NCI-H146 treated with DMSO at 0.1 percent for 48 hours (cell line): ENCODE measurements around the gene BROX.
"Not testable (repeated sequence)": the region's sequence is repeated elsewhere in the genome, so short reads cannot be mapped to it uniquely, and the experiment has no call there.

Source experiments
- DNase-seq: peaks from one replicate; lab custom pipeline; 2025; ENCODE audit not compliant: unreplicated experiment; lab: John Stamatoyannopoulos, UW

BROX gene

DNA sequence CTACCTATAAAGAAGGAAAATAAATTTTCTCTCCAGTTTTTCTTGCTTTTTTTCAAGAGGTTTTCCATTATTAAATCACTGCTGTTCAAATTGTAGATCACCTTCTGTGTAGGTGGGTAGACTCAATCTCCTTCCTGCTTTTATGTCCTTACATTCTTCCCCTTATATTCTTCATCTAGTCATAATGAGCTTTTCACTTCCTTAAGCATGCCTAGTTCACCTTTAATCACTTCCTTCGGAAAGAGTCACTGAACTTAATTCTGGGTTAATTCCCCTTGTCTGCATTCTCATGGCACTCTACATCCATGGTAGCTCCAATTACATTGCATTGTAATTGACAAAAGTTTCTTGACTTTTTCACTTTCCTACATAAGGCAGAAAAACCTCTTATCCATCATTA lies 18.5 kb downstream of the BROX start:
- DNase-seq, result no peak

DNA sequence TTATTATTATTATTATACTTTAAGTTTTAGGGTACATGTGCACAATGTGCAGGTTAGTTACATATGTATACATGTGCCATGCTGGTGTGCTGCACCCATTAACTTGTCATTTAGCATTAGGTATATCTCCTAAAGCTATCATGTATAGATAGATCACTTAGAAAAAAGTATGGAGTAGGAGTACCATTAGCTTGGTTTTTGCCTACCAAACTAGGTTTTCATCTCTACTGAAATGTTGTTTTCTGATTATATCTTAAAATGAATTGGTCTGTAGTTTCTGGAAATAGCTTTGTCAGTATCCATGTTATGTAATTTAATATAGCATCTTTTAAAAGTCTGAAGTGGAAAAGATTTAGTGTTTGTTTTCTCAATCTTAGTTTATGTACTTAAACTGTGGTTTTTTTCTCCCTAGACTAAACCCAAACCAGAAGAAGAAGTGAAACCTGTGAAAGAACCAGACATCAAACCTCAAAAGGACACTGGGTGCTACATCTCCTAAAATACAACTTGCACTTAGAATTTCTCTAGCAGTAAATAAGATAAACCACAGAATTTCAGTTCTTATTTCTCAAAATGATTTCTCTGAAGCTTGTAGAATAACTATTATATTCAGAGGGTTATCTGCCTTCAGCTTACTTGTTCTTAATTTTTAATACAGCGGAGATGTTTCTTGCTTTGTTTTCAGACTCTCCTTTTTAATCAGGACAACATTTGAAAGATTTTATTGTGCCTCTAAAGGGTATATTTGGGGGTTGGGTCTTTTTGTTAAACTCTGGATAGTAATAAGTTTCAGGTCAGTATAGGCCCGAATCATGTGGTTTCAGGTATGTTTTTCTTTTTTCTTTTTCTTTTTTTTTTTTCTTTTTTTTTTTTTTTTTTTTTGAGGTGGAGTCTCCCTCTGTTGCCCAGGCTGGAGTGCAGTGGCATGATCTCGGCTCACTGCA lies 20.1 kb downstream of the BROX start:
- DNase-seq, result no peak

DNA sequence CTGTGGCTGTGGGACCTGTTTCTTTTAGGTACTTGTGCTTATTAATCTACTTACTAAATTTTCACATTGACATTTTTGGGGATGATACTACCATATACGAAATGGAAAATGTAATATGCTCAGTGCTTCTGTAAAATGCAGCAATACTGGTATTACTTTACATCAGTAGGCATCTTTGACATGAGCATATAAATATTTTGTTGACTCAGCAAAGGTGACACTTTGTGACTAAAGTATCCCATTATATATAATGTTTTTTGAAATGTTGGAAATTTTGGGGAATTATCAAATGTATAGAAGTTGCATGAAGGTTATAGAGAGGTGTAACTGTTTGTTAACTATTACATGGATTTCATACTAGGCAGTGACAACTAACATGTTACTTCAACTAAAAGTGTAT lies 22.4 kb downstream of the BROX start:
- no peak for DNase-seq

DNA sequence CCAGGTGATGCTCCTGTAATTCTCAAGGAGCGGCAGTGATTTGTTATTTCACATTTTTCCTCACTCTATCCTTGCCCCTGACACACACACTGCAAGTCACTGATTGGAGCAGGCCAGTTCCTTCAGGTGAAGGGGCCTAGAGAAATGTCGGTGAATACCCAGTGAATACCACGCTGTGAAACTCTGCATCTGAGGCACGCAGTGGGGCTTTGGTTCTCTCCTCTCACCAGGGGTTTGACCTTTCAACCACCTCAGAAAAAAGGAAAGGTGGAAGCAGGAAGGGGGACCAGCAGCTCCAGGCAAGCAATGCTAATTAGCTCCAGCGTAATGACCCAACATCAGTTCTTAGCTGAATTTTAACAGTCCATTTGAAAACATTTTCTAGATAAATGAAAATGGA lies 24.1 kb downstream of the BROX start:
- DNase-seq, result no peak

DNA sequence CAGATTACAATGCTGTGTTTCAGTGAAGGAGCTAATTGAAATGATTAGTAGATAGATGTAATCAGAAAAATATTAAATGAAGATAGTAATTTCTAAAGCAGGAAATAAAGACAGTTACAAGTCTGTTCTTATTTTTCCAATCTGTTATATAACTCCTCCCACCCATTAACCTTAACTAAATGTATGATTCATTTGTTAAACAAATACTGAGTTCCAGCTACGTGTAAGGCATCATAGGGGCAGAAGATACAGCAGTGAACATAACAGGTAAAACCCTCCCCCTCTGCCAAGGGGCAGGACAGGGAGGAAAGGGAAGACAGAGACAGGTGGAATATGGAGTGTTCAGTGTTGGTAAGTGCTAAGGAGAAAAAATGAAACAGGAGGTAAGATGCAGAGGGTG lies 24.6 kb downstream of the BROX start, which contains the start of gene FAM177B:
TSS of gene FAM177B (plus strand) at position 231 of the 400 bp plus-strand sequence. CDS start 9,344 bp downstream, outside the sequence.
- no peak for DNase-seq

DNA sequence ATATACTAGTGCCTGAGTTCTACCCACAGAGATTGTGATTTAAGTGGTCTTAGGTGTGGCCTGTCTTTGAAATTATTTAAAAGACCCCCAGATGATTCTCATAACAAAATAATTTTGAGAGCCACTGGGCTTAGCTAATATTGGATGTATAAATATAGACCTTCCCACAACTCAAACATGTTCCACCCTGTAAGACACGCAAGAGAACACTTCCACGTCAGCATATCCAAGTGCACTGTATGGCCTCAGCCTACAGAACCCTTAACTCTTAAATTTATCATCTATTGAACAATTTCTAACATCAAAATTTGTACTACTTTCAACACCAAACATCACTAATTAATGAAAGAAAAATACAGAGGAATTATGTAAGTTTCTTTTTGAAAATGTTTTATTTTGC lies 27.1 kb downstream of the BROX start:
- no peak for DNase-seq

DNA sequence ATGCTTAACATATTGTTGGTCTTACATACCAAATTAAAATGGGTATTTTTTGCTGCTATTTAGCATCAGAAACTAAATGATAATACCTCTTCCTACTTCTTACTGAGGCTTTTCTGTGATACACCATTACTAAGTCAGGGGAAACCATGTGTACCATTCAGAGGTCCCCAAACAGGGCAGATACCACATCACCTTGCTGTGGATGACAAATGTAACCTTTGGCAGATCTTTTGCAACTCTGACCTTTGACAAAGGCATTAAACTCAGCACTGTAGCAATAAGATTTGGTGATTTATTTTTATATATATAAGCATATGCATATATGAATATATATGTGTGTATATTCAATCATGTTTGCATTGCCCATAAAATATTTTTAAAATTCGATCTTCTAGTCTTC lies 27.6 kb downstream of the BROX start:
- no peak for DNase-seq

DNA sequence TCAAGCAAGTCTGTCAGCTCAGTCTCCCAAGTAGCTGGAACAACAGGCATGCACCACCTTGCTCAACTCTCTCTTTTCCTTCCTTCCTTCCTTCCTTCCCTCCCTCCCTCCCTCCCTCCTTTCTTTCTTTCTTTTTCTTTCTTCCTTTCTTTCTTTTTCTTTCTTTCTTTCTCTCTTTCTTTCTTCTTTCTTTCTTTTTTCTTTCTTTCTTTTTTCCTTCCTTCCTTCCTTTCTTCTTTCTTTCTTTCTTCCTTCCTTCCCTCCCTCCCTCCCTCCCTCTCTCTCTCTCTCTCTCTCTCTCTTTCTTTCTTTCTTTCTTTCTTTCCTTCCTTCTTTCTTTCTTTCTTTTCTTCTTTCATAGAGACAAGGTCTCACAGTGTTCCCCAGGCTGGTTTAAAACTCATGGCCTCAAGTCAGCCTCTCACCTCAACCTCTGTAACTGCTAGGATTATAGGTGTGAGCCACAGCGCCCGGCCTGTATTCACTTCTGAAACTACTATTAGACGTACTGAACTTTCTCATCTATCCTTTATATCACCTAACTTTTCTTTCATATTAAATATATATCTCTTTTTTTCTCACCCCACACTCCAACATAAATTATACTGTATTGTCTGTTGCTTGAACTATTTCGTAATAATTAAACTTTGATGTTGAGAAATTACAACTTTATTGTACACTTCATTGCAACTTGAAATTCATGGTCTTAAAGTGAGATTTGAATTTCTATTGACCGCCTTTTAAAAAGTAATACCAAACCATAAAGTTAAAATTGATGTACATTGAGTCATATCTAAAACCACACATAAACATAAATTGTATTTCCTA lies 29.5 kb downstream of the BROX start:
- DNase-seq, result not testable (repeated sequence)

DNA sequence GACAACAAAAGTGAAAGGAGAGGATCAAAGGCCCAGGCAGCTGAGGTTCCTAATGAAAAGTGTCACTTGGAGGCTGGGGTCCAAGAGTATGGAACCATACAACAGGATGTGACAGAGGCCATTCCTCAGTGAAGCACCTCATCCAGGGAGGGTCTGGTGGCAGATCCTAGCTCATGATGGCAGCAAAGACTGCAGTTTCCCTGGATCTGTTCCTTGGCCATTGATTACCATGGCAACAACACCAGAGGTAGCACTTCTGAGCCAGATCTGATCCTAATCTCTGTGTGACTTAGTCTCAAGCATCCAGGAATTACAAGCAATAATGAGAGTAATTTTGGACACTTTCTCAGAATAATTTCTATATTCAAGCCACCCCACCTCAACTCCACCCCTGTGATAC lies 37.6 kb downstream of the BROX start:
- no peak for DNase-seq

DNA sequence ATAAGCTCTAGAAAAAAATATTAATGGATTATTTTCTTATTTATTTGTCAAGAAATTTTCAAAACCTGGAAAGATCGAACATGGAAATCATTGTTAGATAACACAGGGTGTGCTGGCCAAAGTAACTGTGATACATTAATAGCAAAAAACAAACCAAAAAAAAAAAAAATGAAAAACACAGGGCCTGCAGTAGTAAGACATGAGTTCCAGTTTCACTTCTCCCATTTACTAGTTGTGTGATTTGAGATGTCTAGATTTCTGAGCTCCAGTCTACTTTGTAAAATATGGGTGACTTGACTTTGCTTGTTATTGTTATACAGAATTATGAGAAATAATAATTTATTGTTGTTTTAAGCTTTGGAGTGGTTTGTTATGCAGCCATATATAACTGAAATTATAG lies 38.3 kb downstream of the BROX start:
- DNase-seq, result no peak

DNA sequence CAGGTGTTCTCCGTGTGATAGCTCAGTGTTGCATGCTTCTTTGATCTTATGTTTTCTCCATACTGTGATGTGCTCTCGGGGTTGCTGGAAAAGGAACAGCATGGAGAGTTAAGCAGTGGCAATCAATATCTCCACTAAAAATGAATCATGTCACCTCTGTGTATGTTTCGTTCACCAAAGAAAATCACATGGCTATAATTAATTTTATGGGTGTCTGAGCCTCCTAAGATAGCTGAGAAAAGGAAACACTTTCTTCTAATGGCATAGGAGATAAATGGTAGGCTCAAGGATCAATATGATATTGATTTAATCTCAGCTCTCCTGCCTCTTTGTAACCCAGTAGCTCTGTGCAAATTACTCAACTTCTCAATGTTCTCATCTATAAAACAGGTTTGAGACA lies 38.9 kb downstream of the BROX start:
- DNase-seq, result no peak

DNA sequence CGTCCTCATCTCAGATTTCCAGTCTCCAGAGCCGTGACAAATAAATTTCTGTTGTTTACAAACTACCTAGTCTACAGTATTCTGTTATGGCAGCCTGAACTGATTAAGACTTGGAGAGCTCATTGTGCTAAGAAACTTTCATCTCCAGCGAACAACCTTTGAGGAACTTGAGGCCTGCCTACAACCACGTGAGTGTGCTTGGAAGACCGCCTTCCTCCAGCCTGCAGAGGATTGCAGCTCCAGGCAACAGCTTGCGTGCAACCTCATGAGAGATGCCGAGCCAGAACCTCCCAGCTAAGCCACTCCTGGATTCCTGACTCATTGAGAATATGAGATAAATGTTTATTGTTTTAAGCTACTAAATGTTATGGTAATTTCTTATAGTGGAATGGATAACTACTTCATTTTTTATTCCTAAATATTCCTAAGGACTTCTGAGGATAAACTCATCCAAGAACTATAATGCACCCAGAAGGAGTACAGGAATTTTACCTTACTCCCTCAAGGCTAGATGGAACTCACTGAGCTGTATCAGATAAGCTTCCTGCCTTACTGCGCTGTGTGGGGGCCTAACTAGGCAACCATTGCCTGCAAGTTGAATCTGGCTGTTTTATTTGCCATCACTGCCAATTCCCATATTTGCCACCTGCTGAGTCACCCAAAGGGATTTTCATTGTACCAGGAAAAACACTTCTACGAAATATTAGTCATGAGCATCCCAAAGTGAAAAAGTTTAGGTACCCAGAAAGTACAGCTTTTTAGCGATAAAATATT lies 42.2 kb downstream of the BROX start:
- DNase-seq, result no peak

DNA sequence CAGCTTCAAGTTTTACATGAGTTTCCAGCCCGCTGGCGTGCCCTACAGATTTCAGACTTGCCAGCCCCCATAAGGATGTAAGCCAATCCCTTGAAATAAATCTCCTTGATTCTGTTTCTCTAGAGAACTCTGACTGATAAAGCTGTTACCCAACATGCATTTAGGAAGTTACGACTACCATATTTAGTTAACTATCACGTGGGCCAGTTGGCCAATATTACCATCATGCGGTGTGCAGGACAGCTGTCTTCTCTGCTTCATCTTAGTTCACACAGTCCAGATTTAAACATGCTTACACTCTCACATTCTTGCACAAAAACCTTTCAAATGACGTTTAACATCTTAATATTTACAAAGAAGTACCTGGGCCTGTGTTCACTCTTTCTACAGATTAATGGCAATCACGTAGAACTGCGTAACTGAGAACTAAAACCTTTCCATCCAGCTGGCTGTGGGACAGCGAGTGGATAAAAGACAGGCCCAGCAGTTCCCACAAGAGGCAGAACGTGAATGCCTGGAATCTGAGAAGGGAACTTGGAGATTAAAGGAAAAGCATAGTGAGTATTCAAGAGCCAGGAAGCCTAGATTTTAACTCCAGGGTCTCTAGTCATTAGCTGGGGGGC lies 45.4 kb downstream of the BROX start:
- DNase-seq, result no peak

DNA sequence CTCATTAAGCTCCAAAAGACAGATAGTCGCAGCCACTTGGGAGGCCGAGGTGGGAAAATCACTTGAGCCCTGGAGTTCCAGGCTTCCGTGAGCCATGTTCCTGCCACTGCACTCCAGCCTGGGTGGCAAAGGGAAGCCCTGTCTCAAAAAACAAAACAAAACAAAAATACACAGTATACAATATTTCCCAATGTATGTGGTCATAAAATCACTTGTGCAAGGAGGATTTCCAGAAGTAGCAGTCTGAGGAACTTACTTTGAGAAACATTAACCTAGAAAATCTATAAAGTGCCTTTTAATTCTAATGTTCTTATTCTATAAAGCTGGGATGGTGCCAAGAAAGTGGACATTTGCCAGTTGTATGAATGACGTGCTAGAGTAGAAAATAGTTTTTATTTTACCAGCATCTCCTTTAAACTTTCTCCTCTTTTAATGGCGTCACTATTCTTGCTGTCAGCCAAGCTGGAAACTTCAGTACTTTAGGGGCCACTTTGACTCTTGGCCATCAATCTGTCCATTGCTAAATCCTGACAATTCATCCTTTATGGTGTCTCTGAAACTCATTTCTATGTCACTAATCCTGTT lies 47.2 kb downstream of the BROX start:
- no peak for DNase-seq

DNA sequence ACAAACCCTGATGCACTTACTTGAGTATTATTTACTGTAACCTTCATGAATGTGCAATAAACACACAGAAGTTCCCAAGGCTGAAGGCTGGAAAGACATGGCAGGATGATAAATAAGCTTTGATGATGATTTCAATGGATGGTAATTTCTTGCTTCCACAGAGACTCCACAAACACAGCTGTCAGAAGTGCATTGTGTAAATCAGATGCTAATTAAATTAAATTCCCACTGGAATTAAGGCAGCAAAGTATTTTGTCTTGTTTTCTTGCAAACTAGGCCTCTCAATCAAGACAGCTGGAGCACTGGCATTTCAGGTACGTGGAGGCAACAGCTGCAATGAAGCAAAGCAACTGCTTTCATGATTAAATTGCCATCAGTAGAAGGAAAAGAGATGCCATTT lies 48.7 kb downstream of the BROX start:
- DNase-seq, result no peak

DNA sequence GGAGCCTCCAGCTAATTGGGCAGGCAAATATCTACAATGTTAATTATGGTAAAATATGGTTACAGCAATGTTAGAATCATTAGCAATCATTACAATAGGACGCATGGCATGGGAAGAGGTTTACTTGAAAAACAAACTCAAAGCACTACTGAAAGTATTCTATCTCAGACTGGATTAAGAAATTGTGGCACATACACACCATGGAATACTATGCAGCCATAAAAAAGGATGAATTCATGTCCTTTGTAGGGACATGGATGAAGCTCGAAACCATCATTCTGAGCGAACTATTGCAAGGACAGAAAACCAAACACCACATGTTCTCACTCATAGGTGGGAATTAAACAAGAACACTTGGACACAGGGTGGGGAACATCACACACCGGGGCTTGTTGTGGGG lies 49.8 kb downstream of the BROX start:
- not testable (repeated sequence) for DNase-seq

DNA sequence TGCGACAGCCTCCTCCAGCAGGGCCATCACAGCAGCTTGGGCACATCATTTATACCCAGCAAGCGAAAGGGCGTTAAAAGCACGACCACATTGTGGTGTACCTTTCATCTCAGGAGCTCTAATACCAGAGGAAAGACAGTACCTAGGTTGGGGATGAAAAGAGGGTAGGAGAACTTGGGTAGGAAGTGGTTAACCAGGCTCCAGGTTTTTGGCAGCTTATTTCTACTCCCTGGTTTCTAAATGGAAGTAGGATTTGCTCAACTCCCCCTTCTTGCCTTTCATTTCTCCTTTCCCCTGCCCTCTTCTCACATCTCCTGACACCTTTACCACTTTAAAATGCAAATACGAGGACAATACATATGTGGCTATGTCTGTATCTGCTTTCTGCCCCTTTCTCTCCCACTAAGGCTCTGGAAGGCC lies 54.8 kb downstream of the BROX start:
- DNase-seq, result no peak

DNA sequence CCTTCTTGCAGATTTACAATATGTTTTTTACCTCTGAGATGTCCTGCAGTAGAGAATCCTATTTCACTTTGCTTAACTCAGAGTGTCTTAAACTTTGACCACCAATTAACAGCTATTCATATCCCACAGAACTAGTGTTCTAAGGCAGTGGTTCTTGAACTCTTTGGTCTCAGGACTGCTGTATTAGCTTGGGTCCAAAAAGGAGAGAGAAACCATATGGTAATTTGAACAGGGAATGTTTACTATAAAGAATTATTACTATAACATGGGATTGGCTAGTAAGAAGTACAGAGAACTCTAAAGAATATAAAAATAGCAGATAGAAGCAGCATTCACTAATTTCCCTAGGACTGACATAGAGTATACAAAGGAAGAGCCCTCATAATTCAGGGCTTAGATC lies 56.2 kb downstream of the BROX start:
- no peak for DNase-seq

DNA sequence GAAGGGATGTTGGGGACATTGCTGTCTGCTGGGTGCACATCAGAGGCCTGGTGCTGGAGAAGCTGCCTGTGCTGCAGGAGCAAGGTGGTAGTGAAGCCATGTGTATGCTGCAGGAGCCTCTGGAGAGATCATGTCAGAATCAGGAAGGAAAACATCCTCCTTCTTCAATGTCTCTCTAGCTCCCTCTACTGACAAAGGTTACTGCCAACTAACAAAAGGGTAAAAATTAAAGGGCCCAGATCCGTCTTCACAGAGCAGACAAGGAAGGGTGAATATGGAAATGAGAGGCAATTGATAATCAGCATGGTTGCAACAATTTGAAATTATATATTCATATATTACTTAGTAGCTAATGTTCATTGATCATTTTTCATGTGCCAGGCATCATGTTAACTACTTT lies 56.8 kb downstream of the BROX start:
- no peak for DNase-seq

DNA sequence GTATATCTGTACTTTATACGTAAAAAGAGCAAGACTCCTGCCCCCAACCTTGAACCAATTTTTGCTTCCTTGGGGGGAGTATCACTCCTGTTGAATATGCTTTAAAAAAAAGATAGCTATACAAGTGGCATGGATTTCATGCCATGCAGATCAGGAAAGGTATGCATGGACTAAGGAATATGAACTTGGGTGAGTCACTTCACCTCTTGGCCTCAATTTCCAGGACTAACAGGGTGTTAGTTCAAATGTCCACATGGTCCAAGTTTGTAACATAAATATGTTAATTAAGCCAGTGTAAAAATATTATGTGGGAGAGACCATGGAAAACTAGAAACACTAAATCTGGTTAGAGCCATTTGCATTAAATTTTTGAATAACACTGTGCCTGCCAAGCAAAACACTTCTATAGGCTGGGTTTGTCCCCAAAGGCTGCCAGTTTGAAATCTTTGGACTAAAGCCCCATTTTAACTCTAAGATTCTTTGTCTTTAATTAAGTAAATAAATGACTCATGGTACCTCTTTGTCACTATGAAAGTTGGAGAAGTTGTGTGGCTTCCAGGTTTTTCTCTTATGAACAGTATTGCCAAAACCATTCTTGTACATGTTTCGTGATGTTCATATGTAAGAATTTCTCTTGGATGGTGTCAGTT lies 57.7 kb downstream of the BROX start:
- DNase-seq, result no peak
